Panc1 (cell line): ENCODE data around the gene AFG3L2. TPM values are rescaled to one million over a fixed set of nuclear protein-coding genes. Genes with fewer than 3 reads are reported as not detected.

Experiments
- ATAC-seq: fragments of 200-7000 bp; cut with Tn5 transposase; 2 replicates; pipeline ENCODE4 v1.9.1; 2020; ENCODE audit warnings: mild to moderate bottlenecking, moderate library complexity
- BruUV-seq: library from RNA; stranded (reverse); fragments of 400-500 nt; replicated peaks from 2 replicates; lab custom pipeline; 2021; lab: Mats Ljungman, UMichigan
- CTCF ChIA-PET: fragments of 300-600 bp; sonication (Branson Sonifier 250); formaldehyde crosslinking; loops from one replicate; lab custom pipeline; 2022; ENCODE audit warnings: antibody characterized with exemption; lab: Charles Lee
- POLR2A ChIA-PET: fragments of 300-600 bp; sonication (Branson Sonifier 250); formaldehyde crosslinking; loops from one replicate; lab custom pipeline; 2022; ENCODE audit warnings: antibody characterized with exemption; lab: Charles Lee
- DNase-seq: peaks from one replicate; pipeline ENCODE4 v3.0.0-alpha.2; 2010; ENCODE audit warnings: low read depth, low spot score
- H3K27ac ChIP-seq: 2 replicates; pipeline ENCODE4 v1.5.1; 2011; ENCODE audit warnings: mild to moderate bottlenecking, low read length, inconsistent platforms
- H3K27me3 ChIP-seq: fragments of 200-500 bp; sonication (Bioruptor generic); 2 replicates; pipeline ENCODE4 v1.6.0; 2014; ENCODE audit warnings: low read length, inconsistent platforms; ENCODE audit not compliant: control insufficient read depth, insufficient read depth
- H3K36me3 ChIP-seq: fragments of 200-500 bp; sonication (Bioruptor generic); 2 replicates; pipeline ENCODE4 v1.5.1; 2014; ENCODE audit warnings: inconsistent platforms, mild to moderate bottlenecking, low read length, moderate library complexity; ENCODE audit not compliant: control insufficient read depth, insufficient read depth
- H3K4me1 ChIP-seq: 2 replicates; pipeline ENCODE4 v1.5.1; 2011; ENCODE audit warnings: inconsistent platforms, mild to moderate bottlenecking, low read length, moderate library complexity; ENCODE audit not compliant: control insufficient read depth, insufficient read depth
- H3K4me3 ChIP-seq, 2 experiments: 2 replicates each; pipeline ENCODE4 v1.5.1; 2011 to 2012; ENCODE audit warnings: low read depth in 2 of 2, low read length in 2 of 2, mild to moderate bottlenecking in 2 of 2, inconsistent platforms in 1 of 2, moderate library complexity in 1 of 2
- H3K9me3 ChIP-seq: fragments of 200-500 bp; sonication (Bioruptor generic); 2 replicates; pipeline ENCODE4 v1.5.1; 2014; ENCODE audit warnings: low read depth, mild to moderate bottlenecking, inconsistent platforms, low read length, moderate library complexity; ENCODE audit not compliant: control insufficient read depth, insufficient read depth
- POLR2AphosphoS5 ChIP-seq: IDR thresholded peaks from 2 replicates; pipeline ENCODE4 v1.6.1; 2012; ENCODE audit warnings: mild to moderate bottlenecking, low read depth, low read length, moderate library complexity
- SIN3A ChIP-seq: IDR thresholded peaks from 2 replicates; pipeline ENCODE4 v1.6.1; 2012; ENCODE audit warnings: low read depth, mild to moderate bottlenecking, low read length, moderate library complexity, borderline replicate concordance; ENCODE audit not compliant: insufficient read depth
- TCF7L2 ChIP-seq: IDR thresholded peaks from 2 replicates; pipeline ENCODE4 v1.6.1; 2011; ENCODE audit warnings: mild to moderate bottlenecking, low read depth, low read length, inconsistent platforms
- in situ Hi-C: cut with HindIII; loops from 2 replicates; pipeline ENCODE4 v1.10.0; 2016; ENCODE audit warnings: low sequenced_read_pairs, low pct_unique_long_range_greater_than_20kb
- intact Hi-C: fragments of 100-400 bp; cut with micrococcal nuclease; formaldehyde crosslinking; loops from one replicate; pipeline ENCODE4 v1.10.0; 2022; ENCODE audit not compliant: unreplicated experiment
- total RNA-seq: library from RNA; stranded (reverse); gene quantifications from one replicate; pipeline ENCODE4 v1.2.1, GENCODE V29; 2021; ENCODE audit not compliant: unreplicated experiment
- TF ChIP-seq, protein P1 (sequence below): fragments of 450-650 bp; IDR thresholded peaks from 2 replicates; pipeline ENCODE4 v1.5.1; 2017; ENCODE audit warnings: mild to moderate bottlenecking
- TF ChIP-seq, protein P2 (sequence below), 2 experiments: IDR thresholded peaks; 2 replicates each; pipeline ENCODE4 v1.6.1; 2011 to 2012; ENCODE audit warnings: low read depth in 2 of 2, control low read depth in 1 of 2, low read length in 1 of 2, mild to moderate bottlenecking in 1 of 2, moderate library complexity in 1 of 2; ENCODE audit not compliant: insufficient read depth in 1 of 2

Gene AFG3L2
- total RNA-seq, 1 experiment from 2014 or later: 58.0 TPM

DNA sequence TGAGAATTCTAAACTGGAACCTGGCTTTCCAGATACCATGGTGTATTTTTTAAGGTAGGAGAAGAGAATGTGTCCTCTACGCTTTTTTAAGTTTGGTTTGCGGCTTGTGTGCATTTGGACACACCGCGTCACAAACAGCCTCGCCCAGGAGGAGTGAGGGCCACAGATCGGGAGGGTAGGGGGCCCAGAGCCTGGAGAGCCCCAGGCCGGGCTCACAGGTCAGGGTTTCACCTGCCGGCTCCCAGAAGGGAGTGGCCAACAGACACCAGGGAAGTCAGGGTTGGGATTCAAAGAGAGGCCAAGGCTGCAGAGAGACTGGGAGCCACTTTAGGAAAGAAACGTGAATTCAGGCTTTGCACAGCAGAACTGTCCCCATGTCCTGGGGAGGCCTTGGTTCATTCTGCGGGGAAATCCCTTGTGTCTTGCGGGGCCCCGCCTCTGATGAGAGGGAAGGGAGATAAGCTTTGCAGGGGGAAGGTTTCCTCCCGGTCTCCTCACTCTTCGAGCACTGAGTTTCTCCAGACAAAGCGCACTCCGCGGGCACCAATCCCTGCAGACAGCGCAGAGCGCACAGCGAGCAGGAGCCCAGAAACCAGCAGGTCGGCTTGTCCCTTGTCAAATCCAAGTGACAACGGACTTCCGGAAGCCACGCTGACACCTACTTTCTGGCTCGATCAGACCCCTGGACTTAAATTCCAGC, 70.9 kb downstream of the AFG3L2 start:
- H3K27ac ChIP-seq: no peak overlapping the region
- ATAC-seq (no peak), DNase-seq (no peak)
- in situ Hi-C loops: no loop called here
- no peak for TF ChIP-seq TCF7L2
- no peak for TF ChIP-seq POLR2AphosphoS5
- TF ChIP-seq, protein P1, sequence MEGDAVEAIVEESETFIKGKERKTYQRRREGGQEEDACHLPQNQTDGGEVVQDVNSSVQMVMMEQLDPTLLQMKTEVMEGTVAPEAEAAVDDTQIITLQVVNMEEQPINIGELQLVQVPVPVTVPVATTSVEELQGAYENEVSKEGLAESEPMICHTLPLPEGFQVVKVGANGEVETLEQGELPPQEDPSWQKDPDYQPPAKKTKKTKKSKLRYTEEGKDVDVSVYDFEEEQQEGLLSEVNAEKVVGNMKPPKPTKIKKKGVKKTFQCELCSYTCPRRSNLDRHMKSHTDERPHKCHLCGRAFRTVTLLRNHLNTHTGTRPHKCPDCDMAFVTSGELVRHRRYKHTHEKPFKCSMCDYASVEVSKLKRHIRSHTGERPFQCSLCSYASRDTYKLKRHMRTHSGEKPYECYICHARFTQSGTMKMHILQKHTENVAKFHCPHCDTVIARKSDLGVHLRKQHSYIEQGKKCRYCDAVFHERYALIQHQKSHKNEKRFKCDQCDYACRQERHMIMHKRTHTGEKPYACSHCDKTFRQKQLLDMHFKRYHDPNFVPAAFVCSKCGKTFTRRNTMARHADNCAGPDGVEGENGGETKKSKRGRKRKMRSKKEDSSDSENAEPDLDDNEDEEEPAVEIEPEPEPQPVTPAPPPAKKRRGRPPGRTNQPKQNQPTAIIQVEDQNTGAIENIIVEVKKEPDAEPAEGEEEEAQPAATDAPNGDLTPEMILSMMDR: no peak
- TF ChIP-seq SIN3A: no peak
- TF ChIP-seq, protein P2, sequence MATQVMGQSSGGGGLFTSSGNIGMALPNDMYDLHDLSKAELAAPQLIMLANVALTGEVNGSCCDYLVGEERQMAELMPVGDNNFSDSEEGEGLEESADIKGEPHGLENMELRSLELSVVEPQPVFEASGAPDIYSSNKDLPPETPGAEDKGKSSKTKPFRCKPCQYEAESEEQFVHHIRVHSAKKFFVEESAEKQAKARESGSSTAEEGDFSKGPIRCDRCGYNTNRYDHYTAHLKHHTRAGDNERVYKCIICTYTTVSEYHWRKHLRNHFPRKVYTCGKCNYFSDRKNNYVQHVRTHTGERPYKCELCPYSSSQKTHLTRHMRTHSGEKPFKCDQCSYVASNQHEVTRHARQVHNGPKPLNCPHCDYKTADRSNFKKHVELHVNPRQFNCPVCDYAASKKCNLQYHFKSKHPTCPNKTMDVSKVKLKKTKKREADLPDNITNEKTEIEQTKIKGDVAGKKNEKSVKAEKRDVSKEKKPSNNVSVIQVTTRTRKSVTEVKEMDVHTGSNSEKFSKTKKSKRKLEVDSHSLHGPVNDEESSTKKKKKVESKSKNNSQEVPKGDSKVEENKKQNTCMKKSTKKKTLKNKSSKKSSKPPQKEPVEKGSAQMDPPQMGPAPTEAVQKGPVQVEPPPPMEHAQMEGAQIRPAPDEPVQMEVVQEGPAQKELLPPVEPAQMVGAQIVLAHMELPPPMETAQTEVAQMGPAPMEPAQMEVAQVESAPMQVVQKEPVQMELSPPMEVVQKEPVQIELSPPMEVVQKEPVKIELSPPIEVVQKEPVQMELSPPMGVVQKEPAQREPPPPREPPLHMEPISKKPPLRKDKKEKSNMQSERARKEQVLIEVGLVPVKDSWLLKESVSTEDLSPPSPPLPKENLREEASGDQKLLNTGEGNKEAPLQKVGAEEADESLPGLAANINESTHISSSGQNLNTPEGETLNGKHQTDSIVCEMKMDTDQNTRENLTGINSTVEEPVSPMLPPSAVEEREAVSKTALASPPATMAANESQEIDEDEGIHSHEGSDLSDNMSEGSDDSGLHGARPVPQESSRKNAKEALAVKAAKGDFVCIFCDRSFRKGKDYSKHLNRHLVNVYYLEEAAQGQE (IDR thresholded peaks at IDR 0.05; ENCODE audit: insufficient read depth in 1 of 2, low read depth in 2 of 2, low read length in 1 of 2): no peak
- H3K27me3 ChIP-seq: no peaks in the 10 kb centered on the region
- intact Hi-C loops: no loop called here
- H3K4me1 ChIP-seq: peaks cover 22% of the 10 kb centered on the region
- H3K36me3 ChIP-seq: peaks cover 5% of the 10 kb centered on the region; the same call in 1 of the 2 replicates
- H3K4me3 ChIP-seq: no peak overlapping the region
- ChIA-PET POLR2A (no interaction called here), CTCF (no interaction called here)
- no TSS peak for BruUV-seq
- H3K9me3 ChIP-seq: no peaks in the 10 kb centered on the region

DNA sequence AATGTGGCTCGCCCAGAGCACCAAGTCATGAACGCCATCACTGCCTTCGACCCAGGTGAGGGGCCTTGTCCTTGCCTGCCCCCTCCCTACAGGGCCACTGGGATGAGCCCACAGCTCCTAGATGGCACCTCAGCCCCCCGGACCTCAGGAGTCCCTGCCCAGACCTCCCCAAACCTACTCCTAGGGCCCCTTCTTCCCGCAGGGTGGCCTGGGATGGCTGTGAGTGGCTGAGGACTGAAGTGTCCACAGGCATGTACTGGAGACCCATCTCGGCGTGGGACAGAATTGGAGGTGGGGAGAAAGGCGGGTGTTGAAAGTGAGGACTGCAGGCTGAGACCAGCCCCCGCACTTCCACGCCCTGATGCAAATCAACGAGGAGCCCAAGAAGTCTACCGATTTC, 71.8 kb downstream of the AFG3L2 start:
- Histone ChIP-seq H3K4me3 (no peak overlapping the region), H3K36me3 (no peaks in the 10 kb centered on the region; the same call in 1 of the 2 replicates), H3K27ac (no peak overlapping the region), H3K9me3 (no peaks in the 10 kb centered on the region), H3K27me3 (no peaks in the 10 kb centered on the region), H3K4me1 (peaks cover 22% of the 10 kb centered on the region)
- TF ChIP-seq SIN3A: no peak
- TF ChIP-seq POLR2AphosphoS5: no peak
- TF ChIP-seq, protein P2 (IDR thresholded peaks at IDR 0.05; ENCODE audit: insufficient read depth in 1 of 2, low read depth in 2 of 2, low read length in 1 of 2): no peak
- TF ChIP-seq, protein P1: no peak
- in situ Hi-C loops: no loop called here
- ChIA-PET CTCF (no interaction called here), POLR2A (no interaction called here)
- BruUV-seq: no TSS peak
- intact Hi-C loops: no loop called here
- ATAC-seq (no peak), DNase-seq (no peak)
